Neuron (in vitro differentiated cells): ENCODE results near the gene WTAP.
"Not testable (repeated sequence)": the region's sequence is repeated elsewhere in the genome, so short reads cannot be mapped to it uniquely, and the experiment has no call there.

Experiments
- H2AFZ ChIP-seq: one replicate; pipeline ENCODE4 v1.6.1; 2013; ENCODE audit warnings: low read depth, mild to moderate bottlenecking, inconsistent platforms, low read length, moderate library complexity
- H3K27me3 ChIP-seq: one replicate; pipeline ENCODE4 v1.6.1; 2013; ENCODE audit warnings: low read length; ENCODE audit not compliant: insufficient read depth
- H3K36me3 ChIP-seq: one replicate; pipeline ENCODE4 v1.6.1; 2013; ENCODE audit warnings: low read length; ENCODE audit not compliant: insufficient read depth
- H3K4me1 ChIP-seq: one replicate; pipeline ENCODE4 v1.6.1; 2013; ENCODE audit warnings: low read length; ENCODE audit not compliant: insufficient read depth
- H3K4me3 ChIP-seq: 2 replicates; pipeline ENCODE4 v1.5.1; 2013; ENCODE audit warnings: mild to moderate bottlenecking, low read length, moderate library complexity
- H3K9me3 ChIP-seq: one replicate; pipeline ENCODE4 v1.6.1; 2013; ENCODE audit warnings: low read length

The WTAP gene

DNA sequence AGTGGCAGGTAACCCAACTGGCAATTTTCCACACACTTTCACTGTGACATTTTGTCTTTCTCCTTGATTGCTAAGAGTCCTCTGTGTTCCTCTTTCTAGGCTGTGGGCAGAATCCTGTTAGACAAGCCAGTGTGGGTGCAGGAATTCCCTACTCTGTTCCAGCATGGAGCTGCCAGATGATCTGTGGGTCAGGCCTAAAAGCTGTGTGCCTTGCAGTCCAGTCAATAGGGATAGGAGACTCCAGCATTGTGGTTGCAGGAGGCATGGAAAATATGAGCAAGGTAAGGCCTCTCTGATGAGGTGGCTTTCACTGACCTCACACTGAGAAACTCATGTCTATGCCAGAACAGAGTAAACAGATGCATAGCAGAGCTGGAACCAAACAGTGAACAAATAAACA, 39.6 kb downstream of the WTAP start:
- Histone ChIP-seq H3K4me3 (no peak overlapping the region), H3K27me3 (no peaks in the 10 kb centered on the region), H2AFZ (no peak overlapping the region), H3K4me1 (peaks cover 10% of the 10 kb centered on the region), H3K36me3 (peaks cover 79% of the 10 kb centered on the region), H3K9me3 (peaks cover 3% of the 10 kb centered on the region)

DNA sequence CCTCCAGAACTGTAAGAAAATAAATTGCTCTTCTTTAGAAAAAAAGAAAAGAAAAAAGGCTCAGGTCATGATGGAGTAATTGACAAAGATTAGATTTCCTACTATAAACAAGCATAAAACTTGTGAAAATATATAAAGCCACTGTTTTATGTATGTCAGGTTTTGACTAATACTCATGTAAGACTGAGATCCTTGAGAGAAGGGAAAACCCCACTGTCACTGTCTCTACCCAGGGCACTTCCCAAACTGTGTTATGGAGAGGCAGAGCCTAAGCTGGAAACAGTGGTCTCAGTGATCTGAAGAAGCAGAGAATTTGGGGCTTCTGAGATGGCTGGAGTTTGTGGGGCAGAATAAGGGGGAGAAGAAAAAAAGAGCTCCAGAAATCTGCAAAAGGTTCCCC, 42.2 kb downstream of the WTAP start:
- Histone ChIP-seq H3K4me3 (no peak overlapping the region), H3K36me3 (peaks cover 91% of the 10 kb centered on the region), H3K9me3 (peaks cover 4% of the 10 kb centered on the region), H3K27me3 (no peaks in the 10 kb centered on the region), H2AFZ (no peak overlapping the region), H3K4me1 (no peaks in the 10 kb centered on the region)

DNA sequence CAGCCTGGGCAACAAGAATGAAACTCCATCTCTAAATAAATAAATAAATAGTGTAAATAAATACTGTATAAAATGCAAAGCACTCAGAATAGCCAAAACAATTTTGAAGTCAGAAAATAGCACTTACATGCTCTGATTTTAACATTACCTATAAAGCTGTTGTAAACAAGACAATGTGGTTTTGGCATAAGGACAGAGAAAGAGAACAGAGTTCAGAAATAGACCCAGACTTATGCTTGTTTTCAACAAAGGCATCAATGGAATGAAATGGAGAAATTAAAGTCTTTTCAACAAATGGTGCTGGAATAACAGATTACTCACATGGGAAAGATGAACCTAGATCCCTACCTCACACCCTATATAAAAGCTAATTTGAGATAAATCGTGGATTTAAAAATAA, 44.9 kb downstream of the WTAP start:
- H3K36me3 ChIP-seq: peaks cover 97% of the 10 kb centered on the region

DNA sequence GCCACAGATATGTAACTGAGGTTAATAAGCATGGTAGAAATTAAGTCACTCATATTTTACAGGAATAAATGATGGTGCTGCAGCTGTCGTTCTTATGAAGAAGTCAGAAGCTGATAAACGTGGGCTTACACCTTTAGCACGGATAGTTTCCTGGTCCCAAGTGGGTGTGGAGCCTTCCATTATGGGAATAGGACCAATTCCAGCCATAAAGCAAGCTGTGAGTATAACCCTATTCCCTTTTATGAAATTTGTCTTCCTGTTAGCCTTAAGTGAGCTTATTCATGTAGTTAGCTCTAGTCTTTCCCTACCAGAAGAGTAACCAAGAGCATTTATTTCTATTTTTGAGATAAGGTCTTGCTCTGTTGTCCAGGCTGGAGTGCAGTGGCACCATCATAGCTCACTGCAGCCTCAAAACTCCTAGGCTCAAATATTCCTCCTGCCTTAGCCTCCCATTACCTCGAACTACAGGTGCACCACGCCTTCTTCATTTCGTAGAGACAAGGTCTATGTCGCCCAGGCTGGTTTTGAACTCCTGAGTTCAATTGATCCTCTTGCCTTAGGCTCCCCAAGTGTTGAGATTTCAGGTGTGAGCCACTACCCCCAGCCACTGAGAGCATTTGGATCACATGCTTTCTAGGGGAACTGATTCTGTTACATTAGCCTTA, 50.1 kb downstream of the WTAP start:
- no peaks in the 10 kb centered on the region for H3K27me3 ChIP-seq
- no peak overlapping the region for H2AFZ ChIP-seq
- no peak overlapping the region for H3K4me3 ChIP-seq
- no peaks in the 10 kb centered on the region for H3K4me1 ChIP-seq
- H3K9me3 ChIP-seq: no peaks in the 10 kb centered on the region
- H3K36me3 ChIP-seq: peaks cover 99% of the 10 kb centered on the region

More for the DNA sequence above, 44.9 kb downstream of the WTAP start:
- no peak overlapping the region for H3K4me3 ChIP-seq
- H3K9me3 ChIP-seq: peaks cover 4% of the 10 kb centered on the region
- no peaks in the 10 kb centered on the region for H3K27me3 ChIP-seq
- no peak overlapping the region for H2AFZ ChIP-seq
- H3K4me1 ChIP-seq: no peaks in the 10 kb centered on the region

DNA sequence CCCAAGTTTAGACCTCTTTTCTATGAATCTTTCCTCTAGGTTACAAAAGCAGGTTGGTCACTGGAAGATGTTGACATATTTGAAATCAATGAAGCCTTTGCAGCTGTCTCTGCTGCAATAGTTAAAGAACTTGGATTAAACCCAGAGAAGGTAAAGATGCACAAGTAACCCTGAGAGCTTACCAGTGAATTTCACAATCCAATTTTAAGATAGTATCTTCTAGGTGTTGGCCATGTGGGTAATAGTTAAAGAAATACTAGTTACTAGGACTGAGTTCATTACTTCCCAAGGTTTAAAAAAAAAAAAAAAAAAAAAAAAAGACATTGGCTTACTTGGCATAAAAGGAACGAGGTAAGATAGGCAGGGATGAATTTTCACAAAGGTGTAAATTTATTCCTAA, 50.8 kb downstream of the WTAP start:
- no peaks in the 10 kb centered on the region for H3K9me3 ChIP-seq
- H3K36me3 ChIP-seq: peaks cover 99% of the 10 kb centered on the region
- peaks cover 2% of the 10 kb centered on the region for H3K4me1 ChIP-seq
- H3K27me3 ChIP-seq: no peaks in the 10 kb centered on the region
- H2AFZ ChIP-seq: no peak overlapping the region
- H3K4me3 ChIP-seq: no peak overlapping the region

DNA sequence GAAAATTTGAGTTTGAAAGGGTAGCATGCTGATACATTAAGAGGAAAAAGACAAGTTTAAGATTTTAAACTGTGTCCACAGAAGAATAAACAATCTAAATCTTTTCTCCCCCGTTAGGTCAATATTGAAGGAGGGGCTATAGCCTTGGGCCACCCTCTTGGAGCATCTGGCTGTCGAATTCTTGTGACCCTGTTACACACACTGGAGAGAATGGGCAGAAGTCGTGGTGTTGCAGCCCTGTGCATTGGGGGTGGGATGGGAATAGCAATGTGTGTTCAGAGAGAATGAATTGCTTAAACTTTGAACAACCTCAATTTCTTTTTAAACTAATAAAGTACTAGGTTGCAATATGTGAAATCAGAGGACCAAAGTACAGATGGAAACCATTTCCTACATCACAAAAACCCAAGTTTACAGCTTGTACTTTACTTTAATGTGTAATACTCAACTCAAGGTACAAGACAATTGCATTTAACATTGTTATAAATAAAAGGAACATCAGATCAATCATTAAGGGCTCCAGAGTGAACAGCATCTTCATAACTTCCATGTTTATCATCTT, 51.3 kb downstream of the WTAP start:
- Histone ChIP-seq H3K9me3 (no peaks in the 10 kb centered on the region), H3K4me3 (no peak overlapping the region), H3K27me3 (no peaks in the 10 kb centered on the region), H3K4me1 (peaks cover 6% of the 10 kb centered on the region), H2AFZ (no peak overlapping the region), H3K36me3 (peaks cover 100% of the 10 kb centered on the region)

DNA sequence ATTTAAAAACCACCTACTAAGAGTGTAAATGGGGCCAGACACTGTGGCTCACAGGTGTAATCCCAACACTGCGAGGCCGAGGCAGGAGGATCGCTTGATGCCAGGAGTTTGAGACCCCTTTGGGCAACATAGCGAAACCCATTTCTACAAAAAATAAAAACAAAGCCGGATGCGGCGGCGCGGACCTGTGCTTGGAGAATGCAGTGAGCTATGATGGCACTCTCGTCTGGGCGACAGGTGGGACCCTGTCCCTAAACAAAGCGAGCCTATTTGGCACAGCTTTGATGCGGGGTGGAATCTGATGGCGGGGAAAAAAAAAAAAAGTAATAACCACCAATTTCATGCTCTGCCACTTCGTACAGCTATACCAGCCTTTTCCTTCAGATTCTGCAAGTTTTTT, 61.0 kb downstream of the WTAP start:
- H3K36me3 ChIP-seq: peaks cover 64% of the 10 kb centered on the region
- no peak overlapping the region for H2AFZ ChIP-seq
- H3K9me3 ChIP-seq: no peaks in the 10 kb centered on the region
- H3K4me1 ChIP-seq: peaks cover 32% of the 10 kb centered on the region
- H3K4me3 ChIP-seq: peak overlapping the region; percentile 66
- H3K27me3 ChIP-seq: no peaks in the 10 kb centered on the region

DNA sequence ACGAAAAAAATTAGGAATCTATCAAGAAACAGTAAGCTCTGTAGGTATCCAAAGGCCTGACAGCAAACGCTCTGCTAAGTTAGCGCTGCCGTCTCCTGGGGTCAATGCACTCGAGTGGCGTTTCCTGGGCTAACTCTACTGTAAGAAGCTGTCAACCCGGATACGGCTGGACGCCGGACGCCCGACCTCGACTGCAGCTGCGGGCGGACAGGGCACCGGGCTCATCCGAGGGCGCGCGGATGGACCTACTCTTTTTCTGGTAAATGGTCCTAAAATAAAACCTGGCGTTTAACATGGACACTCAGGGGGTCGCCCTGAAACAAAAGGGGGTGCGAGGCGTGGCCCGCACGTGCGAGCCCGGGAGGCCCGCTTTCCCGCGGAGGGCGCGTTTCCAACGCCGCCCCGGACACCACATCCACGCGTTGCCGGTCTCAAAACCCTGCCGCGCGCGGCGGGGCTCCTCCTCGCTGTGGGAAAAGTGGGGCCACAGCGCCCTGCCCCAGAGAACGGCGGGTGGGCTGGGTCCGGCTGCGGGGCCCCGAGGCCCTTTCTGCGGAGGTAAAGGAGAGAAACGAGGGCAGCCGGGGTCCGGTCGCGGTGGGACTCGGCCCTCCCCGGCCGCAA, 61.6 kb downstream of the WTAP start:
- peak overlapping the region; percentile 66 for H3K4me3 ChIP-seq
- H3K9me3 ChIP-seq: no peaks in the 10 kb centered on the region
- peaks cover 29% of the 10 kb centered on the region for H3K4me1 ChIP-seq
- H3K27me3 ChIP-seq: no peaks in the 10 kb centered on the region
- peaks cover 60% of the 10 kb centered on the region for H3K36me3 ChIP-seq
- peak overlapping the region; percentile 39 for H2AFZ ChIP-seq

DNA sequence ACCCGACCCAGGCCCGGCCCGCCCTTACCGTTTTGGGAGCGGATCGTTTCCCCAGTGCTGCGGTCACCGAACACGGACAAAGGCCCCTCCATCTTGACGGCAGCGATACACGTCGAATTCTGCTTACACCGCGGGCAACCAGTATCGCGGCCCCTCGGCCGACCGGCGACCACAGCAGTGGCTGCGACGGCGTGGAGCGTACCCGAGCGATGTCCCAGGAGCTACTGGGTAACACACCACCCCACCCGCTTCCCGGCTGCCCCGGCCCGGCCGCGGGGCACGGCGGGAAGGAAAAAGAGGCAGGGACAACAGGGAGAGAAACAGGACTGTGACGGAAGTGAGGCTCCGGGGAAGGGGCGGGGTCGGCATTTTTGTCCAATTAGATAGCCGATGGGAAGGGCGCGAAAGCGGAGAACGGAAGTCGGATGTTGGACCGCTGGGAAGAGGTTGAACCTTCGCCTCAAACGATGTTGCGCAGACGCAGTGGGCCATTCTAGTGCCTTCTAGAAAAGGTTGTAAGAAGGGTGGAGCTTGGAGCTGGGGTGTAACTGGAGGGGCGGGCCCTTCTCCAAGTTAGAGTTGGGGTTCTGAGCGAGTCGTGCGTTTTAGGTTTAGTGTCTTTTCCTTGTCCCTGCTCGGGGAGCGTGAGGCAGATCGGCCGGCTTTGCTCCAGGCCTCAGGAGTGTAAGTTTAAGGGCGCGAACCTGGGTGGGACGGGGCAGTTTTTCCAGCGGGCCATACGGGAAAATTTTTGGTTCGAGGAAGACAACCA, 62.3 kb downstream of the WTAP start, which contains the start of gene TCP1:
TSS of gene TCP1 (minus strand) at position 226 of the 772 bp plus-strand sequence. CDS start at position 92, 134 bp downstream.
- peaks cover 62% of the 10 kb centered on the region for H3K36me3 ChIP-seq

DNA sequence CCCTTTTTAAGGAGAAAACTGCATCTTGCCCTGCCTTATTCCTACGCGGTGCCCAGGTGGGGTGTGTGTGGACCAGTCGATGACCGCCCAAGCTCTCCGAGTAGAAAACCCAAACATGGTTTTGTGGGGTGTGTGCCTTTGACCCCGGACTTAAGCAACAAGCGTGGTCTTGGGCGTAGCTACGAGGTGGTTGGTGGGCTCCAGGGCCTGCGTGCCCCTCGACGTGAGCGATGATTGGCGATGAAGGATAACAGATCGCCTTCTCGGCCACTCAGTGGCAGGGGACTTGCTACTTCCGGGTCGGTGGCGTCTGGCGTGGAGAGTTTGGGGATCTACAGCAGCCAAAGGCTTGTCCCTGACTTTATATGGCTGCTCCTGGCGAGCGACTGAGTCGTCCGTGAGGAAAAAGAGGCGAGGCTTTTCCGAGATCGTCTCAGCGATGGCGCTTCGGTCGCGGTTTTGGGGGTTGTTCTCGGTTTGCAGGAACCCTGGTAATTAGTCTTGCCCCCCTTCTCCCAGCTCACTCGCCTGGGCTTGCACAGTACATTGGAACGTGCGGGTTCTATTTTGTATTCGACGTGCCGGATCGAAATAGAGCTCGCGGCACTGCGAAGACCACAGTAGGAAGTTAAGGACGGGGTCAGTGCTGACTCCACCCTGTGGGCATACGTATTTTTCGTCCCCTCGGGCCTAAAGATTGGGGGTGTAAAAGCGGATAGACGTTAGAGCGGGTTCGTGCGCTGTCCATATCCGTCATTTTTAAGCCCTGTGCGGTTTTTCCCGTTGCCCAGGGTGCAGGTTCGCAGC, 63.0 kb downstream of the WTAP start, which contains the start of gene MRPL18:
TSS of gene MRPL18 (plus strand) at position 319 of the 807 bp plus-strand sequence. CDS start at position 440, 121 bp downstream.
- H3K4me3 ChIP-seq: peak within 1 kb of the TSS; percentile 66
- H3K4me1 ChIP-seq: peaks cover 29% of the 10 kb centered on the region
- H3K36me3 ChIP-seq: peaks cover 54% of the 10 kb centered on the region
- no peaks in the 10 kb centered on the region for H3K9me3 ChIP-seq
- H3K27me3 ChIP-seq: no peaks in the 10 kb centered on the region
- peak within 1 kb of the TSS; percentile 47 for H2AFZ ChIP-seq

More for the DNA sequence above, 62.3 kb downstream of the WTAP start, which contains the start of gene TCP1:
- H3K9me3 ChIP-seq: no peaks in the 10 kb centered on the region
- H3K4me1 ChIP-seq: peaks cover 29% of the 10 kb centered on the region
- peak within 1 kb of the TSS; percentile 66 for H3K4me3 ChIP-seq
- H3K27me3 ChIP-seq: no peaks in the 10 kb centered on the region
- H2AFZ ChIP-seq: peak within 1 kb of the TSS; percentile 47

DNA sequence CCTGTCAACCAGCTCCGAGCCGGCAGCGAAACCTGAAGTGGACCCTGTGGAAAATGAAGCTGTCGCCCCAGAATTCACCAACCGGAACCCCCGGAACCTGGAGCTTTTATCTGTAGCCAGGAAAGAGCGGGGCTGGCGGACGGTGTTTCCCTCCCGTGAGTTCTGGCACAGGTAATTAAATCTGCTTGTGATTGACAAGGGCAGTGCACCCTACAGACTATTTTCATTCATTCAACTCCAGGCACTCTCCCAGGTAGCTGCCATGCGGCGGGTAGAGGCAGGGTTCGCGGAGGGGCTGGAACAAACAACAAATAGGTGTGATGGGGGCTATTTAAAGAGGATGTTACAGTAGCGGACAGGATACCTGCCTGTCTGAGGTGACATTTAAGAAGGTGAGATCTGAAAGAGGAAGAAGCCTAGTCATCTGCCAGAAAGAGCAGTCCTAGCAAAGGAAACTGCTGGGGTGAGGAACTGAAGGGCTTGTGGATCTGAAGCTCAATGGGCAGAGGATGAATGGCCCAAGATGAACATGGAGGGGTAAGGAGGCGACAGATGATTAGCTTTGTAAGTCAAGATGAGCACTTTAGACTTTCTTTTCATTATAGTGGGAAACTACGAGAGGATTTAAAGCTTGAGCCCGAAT, 63.8 kb downstream of the WTAP start:
- Histone ChIP-seq H3K9me3 (no peaks in the 10 kb centered on the region), H3K27me3 (no peaks in the 10 kb centered on the region), H3K4me1 (peaks cover 29% of the 10 kb centered on the region), H2AFZ (no peak overlapping the region), H3K36me3 (peaks cover 50% of the 10 kb centered on the region), H3K4me3 (peak overlapping the region; percentile 66)

DNA sequence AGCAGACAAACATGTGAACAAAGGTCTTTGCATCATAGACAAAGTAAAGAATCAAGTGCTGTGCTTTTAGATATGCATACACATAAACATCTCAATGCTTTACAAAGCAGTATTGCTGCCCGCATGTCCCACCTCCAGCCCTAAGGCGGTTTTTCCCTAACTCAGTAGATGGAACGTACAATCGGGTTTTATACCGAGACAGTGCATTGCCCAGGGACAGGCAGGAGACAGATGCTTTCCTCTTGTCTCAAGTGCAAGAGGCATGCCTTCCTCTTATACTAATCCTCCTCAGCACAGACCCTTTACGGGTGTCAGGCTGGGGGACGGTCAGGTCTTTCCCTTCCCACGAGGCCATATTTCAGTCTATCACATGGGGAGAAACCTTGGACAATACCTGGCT, 67.7 kb downstream of the WTAP start:
- H3K4me3 ChIP-seq, H3K27me3 ChIP-seq, H2AFZ ChIP-seq, H3K9me3 ChIP-seq: not testable (repeated sequence)
- Histone ChIP-seq H3K36me3 (peaks cover 61% of the 10 kb centered on the region), H3K4me1 (peaks cover 18% of the 10 kb centered on the region)
